ENCODE measurements around the gene RALB. TPM values are rescaled to one million over a fixed set of nuclear protein-coding genes. Genes with fewer than 3 reads are reported as not detected.

RALB gene, protein sequence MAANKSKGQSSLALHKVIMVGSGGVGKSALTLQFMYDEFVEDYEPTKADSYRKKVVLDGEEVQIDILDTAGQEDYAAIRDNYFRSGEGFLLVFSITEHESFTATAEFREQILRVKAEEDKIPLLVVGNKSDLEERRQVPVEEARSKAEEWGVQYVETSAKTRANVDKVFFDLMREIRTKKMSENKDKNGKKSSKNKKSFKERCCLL
- total RNA-seq (2022; extraction: Qiagen RNA extraction) = 61.4 to 89.7 TPM (median 69.2 TPM) in 5 replicates

DNA sequence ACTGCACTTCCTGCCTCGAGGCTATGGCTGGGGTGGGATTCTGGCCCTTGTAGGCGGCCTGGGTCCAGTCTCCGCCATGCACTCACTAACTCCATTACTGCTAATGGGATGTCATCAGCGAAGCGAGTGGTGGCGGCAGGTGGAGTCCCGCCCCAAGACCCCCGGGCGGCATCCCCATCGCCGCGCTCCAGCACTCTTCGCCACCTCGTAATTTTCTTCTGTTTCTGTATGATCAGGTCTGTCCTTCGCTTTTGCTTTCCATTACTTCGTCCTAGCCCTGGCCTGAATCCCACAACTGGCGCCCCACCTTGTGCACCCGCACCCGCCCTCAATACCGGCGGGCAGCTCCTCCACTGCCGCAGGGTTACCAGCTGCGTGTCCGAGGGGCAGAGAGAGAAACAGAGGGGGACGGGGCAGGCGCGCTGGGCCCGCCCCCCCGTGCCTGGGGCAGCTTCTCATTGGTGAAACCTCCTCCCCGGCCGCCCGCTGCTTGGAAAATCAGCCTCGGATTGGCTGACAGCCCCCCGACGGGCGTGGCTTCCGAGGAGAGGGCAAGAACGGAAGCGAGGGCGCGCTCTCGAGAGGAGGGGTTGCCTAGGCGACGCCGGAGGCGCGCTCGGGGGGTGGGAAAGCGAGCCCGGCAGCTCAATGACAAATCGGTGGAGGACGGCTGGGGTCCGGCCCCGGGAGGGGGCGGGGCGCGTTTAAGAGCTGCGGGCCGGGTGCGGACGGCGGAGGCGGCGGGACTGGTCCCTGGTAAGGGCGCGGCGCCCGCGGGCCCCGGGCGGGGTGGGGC lies at the start of gene RALB:
Gene RALB, plus strand, starts transcription at position 628 of the 796 bp plus-strand sequence. CDS start 25,813 bp downstream, outside the sequence.

DNA sequence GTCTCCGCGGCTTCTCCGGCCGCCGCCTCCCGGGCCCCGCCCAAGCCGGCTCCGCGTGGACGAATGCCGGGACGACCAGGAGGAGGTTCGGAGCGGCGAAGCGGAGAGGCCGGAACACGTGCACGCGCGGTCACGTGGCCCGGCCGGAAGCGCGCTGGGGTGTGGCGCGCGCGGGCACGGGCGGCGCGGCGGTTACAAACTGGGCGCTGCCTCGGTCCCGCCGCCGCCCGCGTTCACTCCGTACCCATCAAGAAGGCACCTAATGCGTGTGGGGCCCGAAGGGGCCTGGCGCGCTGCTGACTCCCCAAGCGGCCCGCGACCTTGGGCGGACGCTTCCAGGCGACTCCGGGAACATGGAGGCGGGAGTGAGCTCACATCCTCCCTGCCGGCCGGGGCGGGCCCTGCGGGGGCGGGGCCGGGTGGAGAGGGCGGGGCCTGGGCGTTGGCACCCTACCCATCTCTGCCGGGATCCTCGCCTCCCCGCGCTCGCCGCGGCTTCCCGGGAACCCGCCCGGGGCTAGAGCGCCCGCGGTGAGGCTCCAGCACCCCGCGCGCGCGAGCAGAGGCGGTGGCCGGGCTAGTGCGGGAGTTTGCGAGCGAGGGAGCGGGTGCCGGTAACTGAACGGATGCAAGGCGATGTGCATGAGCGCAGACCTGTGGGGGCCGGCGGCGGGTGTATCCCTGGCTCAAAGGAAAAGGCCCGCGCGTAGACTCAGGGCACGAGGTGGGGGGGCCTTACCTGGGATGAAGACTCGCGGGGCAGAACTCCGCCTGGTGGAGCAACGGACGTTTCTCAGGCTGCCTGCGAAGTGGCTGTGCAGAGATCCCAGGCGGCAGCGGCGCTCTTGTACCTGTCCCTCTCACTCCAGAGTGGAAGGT lies 29.4 kb upstream of the RALB start, which contains the start of gene TMEM185B:
Gene TMEM185B, minus strand, starts transcription at position 367 of the 879 bp plus-strand sequence. CDS start 424 bp downstream, outside the sequence.

Other genes starting within 250 kb of the RALB start
- gene EPB41L5, start 239.8 kb upstream of the RALB start, total RNA-seq (2022; extraction: Qiagen RNA extraction) = 3.7 to 5.3 TPM (median 4.2 TPM) in 5 replicates
- 45.8 to 53.7 TPM (median 50.1 TPM) in 5 replicates for gene TMEM185B, start 29.5 kb upstream of the RALB start, total RNA-seq (2022; extraction: Qiagen RNA extraction)
- 11.9 to 20.8 TPM (median 16.5 TPM) in 5 replicates for gene INHBB, start 93.3 kb downstream of the RALB start, total RNA-seq (2022; extraction: Qiagen RNA extraction)